HG02973 (cell line): Measurements from ENCODE around the gene MRPS9.

Experiments
- ATAC-seq: cut with Tn5 transposase; IDR thresholded peaks from one replicate; pipeline ENCODE4 v1.9.1; 2021; ENCODE audit warnings: moderate library complexity; ENCODE audit not compliant: unreplicated experiment

Gene MRPS9

DNA sequence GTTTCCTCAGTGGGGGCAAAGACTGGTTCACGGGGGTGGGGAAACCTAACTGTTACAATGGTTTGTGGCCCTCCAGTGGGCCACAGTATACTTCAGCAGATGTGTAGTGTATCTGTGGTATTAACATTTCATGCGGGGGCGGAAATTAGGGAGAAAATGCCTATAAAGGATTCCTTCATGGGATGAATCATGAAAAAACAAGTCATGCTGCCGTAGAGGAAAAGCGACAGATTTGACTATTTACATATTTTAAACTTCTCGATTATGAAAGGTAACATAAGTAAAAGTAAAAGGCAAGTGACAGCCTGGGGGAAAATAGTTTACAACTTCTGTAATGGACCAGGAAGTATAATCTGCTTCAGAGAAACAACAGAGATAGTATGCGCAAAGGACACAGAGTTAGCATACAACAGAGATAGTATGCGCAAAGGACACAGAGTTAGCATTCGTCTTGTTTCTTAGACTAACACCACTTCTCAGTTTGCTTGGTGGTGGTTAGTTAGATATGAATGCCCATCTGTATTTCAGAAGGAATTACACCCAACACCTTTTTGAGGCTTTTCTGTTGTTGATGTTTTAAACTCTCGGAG is 41.1 kb downstream of the MRPS9 start:
- ATAC-seq: no peak

DNA sequence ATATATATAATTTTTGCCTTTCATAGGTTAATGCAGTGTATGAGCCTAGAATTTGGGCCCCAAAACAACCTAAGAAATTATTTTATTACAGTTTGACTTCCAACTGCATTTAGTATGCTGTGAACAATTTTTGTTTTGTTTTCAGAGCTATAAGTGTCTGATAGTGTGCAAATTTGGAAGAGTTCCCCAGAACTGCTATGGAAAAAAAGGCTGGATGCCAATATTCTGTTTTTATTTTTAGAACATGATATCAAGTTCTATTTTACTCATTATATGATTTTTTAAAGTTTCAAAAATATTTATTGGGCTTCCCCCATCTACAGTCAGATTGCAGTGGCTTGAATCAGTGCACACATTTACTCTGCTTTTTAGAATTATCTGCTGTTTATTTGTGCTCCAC is 42.6 kb downstream of the MRPS9 start:
- ATAC-seq: no peak

DNA sequence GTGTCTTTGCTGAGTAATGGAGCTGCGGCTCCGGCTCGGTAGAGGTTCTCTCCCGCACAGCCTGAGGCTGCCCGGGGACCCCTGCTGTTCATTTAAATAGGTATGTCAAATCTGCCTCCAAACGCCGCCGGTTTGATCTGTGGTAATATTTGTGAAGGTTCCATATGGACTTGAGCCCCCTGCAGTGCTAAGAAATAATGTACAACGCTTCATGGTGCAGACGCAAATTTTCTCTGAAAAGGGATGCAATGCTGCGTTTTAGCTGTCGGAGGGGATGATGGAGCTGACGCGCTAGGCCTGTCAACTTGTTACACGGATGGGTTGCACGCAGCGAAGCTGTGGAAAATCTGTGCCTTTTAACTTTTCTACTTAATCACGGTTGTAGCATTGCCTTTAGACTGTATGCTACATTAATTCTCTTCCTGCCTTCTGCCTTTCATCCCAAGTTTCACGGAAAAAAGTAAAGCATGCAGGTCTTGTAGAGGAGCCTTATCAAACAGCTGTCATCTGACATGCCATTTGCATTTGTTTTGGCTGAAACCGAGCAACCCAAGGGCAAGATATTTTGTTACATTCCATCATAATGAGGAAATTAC is 43.2 kb downstream of the MRPS9 start:
- no peak for ATAC-seq

DNA sequence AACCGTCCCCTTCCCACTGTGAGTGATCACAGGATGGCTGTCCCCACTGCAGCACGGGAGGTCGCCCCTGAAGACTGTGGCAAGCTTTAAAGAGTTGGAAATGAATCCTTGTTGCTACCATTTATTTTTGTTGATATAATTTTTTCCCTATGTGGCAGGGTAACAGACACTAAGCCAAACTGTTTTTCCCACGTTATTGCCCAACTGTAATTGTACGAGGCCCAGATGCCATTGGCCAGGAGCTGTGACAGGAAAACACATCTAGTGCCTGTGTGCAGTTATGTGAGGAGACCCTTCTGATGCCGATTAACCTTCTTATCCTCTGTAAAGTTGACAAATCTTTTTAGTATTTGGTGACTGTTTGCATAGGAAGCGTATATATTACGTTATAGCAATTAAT is 44.2 kb downstream of the MRPS9 start:
- no peak for ATAC-seq

DNA sequence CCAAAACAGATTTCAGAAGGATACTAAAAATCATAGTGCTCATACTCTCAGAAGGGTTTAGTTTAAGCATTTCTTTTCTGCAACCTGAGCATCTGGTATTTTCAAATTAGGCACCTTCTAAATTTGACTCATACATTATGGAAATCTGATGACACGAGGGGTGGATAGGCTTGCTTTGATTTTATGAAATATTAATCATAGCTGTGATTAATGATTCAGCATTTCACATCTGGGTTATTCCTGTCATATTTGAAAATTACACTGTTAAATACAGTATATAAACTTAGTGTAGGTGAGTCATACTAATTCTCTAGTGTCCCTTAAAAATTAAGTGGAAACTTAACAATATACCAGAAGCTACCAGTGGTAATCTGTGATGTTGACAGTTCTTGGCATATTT is 47.7 kb downstream of the MRPS9 start:
- no peak for ATAC-seq

DNA sequence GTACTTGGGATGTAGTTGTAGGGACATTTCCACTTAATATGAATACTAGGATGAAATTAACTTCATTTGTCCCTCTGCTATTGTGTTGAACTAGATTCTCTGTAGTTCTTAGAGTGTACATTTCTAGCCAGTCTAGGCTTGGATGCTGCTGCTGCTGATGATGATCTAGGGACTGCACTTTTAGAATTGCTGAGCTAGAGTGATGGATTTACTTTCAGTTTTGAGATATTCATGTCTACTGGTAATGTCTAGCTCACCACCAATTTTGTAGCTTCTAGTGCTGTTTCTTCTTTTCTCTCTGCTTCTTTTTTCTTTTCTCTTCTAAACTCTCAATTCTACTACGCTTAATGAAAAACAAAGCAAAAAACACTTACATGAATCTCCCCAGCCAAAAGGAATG is 49.4 kb downstream of the MRPS9 start:
- no peak for ATAC-seq

DNA sequence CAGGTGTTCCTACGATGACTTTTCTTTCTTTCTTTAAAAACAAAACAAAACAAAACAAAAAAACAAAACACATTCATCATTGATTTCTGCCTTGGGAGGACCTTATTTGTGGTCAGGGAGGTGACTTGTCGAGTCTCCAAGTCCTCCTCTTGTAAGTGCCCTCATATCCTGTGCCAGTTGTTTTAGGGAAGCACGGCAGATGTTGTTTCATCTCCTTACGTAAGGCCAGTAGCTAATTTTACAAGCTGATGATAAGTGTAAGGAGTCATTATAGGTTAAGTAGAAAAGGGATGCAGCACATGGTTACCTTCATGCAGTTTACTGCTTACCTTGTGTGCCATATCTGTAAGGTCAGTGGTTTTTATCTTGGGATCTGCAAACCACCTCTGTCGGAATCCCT is 52.2 kb downstream of the MRPS9 start:
- no peak for ATAC-seq

DNA sequence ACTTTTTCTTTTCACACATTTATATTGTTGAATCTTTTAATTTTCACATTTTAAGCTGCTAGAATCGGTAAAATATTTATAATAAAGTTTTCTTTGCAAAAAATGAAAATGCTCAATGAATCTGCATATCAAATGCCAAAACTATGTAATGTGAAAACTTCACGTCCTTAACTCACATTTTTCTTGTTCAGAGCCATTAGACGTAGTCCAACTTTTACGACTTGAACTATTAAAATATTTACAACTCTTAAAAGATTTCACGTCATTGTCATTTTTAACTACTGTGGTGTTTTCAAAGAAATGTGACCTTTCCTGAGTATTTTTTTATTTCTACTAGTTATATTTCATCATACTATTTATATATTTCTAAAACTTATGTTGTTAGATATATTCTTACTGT is 54.9 kb downstream of the MRPS9 start:
- ATAC-seq: no peak

DNA sequence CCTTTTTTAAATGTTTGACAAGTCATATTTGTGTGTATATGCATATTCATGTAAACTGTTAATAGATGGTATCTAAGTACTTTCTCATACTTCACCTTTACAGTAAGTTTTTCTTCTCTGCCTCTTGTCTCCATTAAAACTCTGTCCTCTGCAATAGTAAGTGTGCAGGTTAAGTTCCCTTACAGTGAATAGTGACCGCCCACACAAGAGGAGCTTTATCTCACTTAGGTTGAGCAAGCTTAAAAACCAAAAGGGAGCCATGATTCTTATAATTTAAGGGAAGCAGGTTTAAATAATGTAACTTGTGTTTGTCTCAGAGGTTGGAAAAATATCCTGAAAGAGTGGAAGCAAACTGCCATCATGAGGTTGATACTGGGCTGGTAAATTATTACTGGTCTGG is 61.3 kb downstream of the MRPS9 start:
- no peak for ATAC-seq

DNA sequence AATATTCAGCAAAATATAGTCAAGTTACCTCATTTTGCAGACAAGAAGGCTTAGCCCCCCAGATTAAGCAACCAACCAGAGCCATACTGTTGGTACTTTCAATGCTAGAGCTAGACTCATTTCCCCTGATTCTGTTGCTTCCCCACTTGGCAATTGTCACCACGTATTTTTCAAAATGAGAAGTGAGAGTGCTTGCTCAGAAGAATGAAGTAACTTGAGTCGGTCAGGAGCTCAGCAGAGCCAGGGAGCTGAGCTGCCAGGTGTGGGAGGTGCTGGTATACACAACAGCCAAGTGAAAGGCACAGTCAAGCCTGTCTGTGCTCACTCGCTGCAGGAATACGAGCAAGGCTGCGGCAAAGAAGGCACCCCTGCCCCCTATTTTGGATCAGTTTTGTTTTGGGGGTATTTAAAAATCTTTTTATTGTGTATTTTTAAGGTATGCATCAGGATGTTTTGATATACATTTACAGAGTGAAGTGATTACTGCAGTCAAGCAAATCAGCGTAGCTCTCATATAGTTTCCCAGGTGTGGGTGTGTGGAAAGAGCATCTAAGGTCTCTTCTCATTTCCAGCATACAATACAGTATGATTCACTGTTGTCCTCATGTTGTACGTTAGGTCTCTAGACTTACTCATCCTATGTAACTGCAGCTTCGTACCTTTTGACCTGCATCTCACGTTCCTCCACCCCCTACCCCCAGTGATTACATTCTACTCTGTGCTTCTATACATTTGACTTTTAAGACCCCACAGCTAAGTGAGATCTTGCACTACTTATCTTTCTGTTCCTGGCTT is 62.4 kb downstream of the MRPS9 start:
- ATAC-seq: peak; percentile 75

DNA sequence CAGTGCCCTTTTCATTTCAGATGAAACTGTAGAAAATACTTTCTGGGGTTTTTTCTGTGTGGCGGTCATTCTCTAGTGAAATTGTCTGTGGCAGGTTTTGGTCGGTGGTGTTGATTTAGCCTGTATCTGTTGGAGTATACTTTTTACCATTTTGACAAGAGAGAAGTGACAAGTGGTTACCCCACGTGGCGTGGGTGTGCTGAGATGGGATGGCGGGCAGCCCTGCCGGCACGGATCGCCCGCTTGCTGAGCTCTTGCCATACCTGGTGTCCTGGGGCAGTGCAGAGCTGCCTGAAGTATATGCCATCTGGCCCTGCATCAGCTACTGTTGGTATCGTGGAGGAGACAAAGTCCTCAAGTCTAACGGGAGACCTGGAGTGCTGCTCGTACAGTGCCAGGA is 64.1 kb downstream of the MRPS9 start:
- ATAC-seq: no peak

DNA sequence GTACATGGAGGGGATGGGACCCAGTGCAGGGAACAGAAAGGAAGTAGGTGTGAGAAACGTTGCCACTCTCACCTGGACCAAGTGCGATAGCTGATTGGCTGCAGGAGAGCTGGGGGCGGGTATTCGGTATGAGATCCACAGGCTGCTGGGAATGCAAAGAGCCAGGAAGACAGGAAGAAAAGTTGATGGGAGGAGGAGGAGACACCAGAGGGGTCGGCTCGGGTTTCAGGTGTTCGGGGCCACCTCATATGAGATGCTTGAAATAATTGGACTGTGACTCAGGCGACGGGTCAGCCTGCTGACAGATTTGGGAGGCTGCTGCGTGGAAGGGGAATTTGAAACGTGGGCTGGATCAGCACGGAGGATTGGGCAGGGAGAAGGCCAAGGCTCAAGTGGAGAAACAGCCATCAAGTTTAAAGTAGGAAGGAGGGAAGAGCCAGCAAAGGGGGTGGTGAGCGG is 65.1 kb downstream of the MRPS9 start:
- no peak for ATAC-seq

DNA sequence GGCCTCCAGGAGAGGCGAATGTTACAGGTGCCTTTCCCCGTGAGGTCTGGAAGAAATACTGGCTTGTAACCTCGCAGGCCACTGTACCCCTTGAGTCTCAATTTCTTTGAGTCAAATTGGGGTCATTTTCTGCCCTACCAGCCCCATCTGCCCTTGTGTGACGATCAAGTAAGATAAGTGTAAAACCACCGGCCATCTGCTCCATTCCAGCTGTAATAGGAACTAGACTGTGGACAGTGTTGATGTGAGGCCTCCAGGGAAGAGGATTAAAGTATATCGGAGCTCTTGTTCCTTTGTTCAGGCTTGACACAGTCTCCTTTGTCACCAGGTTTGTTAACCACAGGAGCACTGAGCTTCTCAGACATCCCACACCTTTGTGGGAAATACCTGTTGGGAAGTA is 65.6 kb downstream of the MRPS9 start:
- no peak for ATAC-seq

DNA sequence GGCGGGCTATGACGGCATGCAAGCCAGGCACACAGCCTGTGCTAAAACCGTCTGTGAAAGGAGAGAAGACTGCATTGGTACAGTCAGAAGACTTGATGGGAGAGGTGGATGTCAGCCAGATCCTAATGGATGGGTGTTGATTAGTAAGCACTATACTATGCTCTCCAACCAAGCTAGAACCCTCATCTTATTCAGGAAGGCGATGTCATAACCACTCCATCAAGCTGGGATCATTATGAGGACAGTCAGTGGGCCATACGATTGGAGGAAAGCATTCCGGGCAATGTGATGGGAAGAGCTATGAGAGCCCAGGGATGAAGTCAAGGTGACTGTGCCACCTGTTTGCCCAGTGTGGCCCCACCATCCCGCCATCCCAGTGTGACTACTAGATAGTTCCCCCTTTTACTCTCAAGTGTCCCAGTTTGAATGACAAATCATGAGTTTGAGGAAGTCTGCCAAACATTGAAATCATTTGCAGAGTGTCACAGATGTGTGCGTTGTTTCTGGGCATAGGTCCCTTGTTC is 66.4 kb downstream of the MRPS9 start:
- no peak for ATAC-seq

DNA sequence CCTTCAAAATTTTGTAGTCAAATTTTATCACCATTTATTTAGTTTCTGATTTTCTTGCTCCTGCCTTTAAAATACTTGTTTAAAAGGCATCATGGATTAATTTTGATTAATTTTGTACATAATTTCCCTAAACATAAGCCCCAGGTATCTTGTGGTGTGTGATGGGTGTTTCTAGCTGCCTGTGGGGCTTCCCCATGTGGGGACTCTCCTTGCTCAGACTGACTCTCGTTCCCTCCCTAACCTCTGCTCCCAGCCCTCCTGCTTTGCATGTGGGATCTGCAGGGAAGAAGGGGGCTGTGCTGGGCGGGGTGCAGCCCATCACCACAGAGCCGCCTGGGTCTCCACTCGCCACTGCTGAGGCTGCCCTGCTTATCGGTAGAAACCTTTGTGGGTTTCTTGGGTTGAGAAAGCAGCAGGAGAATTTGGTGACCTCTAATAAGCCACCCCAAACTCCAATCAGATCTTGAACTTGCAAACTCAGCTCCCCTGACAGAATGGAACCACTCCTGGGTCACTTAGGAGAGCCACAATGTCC is 72.5 kb downstream of the MRPS9 start:
- no peak for ATAC-seq

DNA sequence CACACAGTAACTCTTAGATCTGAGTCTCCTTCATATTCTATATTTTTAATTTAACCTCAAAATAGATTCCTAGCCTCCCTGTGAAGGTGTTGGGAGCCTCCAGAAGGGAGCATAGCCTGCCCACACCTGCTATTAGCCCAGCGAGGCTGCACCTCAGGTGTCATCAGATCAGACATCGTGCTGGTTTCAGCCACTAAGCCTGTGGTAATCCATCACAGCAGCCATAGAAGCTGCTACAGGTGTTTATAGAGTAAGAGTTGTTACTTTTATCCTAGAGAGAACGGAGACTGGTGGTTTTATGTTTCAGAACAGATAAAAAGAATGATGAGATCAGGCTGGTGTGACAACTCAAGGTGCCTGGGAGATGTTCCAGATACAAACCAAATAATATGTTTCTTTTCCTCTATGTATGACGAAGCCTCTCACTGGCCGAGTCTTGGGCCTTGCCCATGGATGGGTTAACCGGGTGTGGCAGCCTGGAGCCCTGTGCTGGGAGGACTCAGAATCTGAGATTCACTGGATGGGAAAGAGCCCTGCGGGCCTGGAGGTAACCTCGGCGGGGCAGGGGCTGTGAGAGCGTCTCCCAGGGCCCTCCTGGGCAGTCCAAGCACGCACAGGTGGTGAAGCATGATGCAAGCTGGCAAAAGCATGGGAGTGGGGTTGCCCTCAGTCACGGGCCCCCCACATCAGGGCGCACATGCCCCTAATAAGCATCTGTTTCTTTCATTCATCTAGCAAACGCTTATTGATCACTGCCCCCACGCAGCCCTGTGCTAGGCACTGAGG is 73.7 kb downstream of the MRPS9 start:
- no peak for ATAC-seq

DNA sequence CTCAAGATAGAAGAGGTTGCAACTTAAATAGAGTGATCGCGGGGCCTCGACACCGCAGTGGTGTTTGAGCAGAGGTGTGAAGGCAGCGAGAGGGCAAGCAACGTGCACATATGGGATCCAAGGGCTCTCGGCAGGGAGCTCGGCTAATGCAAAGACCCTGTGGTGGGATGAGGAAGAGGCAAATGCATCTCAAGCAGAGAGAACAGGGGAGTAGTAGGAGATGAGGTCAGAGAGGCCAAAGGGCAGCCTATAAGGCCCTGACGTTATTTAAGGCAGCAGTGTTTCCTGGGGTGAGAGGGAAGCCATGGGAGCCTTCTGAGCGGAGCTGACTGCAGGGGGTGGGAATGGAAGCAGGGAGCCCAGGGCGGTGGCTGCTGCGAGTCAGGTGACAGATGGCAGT is 74.5 kb downstream of the MRPS9 start:
- no peak for ATAC-seq

DNA sequence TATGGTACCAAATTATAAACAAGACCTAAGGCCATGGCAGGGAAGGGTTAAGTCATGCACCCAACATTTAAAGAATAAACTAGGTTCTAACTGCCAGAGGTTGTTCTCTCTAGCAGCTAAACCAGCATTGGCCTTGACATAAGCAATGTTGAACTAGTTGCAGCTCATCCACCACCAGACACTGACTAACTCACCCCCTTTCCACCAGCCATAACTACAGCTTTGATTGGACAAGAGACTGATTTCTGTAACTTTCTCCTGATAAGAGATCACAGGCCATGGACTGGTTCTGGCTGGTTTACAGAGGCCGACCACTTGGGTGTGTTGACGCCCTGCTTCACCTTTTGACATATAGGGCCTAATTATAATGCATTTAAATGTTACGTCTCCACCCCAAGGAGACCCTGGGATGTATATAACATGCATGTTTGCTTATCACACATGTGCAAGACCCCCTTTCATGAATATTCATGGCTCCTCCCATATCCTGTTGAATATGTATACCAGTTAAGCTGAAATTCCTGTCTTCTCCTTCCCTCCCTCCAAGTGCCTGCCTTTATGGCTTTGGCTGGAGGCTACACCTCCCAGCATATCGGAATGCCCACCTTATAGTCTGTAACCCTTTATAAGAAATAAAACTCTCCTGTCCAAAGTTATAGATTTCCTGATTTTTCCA is 75.9 kb downstream of the MRPS9 start:
- ATAC-seq: no peak

DNA sequence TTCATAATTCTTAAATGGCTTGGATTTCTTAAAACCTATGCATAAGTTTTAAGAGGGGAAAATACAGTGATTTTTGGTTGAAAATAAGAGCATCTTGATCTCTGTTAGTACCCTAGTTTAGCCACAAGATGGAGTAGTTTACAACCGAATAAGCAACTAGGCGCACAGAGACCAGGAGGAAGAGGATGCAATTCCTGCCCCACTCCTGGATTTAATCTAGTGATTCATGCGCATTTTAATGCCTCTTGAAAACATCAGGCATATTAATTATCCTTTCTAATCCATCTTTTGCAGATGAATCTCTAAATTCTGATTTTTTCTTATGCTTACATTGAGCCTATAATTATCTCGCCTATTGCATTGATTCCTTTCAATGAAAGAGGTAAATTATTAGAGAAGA is 76.7 kb downstream of the MRPS9 start:
- ATAC-seq: no peak

DNA sequence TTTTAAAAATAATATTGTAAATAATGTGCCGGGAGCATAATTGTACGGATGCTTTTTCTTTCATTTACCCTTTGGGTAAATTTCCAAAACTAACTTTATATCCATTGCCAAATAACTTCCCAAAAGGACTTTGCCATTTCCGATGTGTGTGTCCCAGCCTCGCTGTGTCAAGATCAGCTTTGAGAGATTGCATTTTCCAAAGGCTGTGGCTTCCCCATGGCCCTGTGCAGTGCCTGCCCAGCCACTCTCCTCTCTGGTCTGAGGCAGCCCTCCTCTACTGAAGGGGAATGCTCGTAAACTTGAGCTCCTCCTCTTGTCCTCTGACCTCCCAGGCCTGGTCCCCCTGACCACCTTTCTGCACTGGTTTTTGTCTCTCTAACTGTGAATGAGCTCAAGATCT is 78.5 kb downstream of the MRPS9 start:
- ATAC-seq: no peak

DNA sequence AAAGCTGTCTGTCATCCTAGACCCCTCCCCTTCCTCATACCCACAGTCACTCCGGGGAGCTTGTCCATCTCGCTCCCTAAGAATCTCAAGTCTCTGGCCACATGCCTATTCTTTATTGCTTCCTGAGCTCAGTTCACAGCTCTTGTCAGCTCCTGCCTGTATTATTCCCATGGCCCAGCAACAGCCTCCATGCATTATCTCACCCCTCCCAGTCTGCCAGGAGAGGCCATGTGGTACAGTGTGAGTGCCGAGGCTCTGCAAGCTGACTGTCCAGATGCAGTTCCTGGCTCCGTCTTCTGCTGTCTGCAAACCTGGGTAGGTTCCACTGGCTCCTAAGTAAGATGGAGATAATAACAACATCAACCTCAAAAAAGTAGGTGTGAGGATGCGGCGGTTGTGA is 79.7 kb downstream of the MRPS9 start:
- ATAC-seq: no peak
